Erythroblast (primary cell): ENCODE measurements around the gene PLSCR4.

Experiments
- GATA1 ChIP-seq: IDR thresholded peaks from 2 replicates; pipeline ENCODE4 v1.6.1; 2011; ENCODE audit warnings: low read depth, mild to moderate bottlenecking, control low read depth, low read length, moderate library complexity
- POLR2A ChIP-seq: IDR thresholded peaks from 2 replicates; pipeline ENCODE4 v1.6.1; 2011; ENCODE audit warnings: mild to moderate bottlenecking, low read length

DNA sequence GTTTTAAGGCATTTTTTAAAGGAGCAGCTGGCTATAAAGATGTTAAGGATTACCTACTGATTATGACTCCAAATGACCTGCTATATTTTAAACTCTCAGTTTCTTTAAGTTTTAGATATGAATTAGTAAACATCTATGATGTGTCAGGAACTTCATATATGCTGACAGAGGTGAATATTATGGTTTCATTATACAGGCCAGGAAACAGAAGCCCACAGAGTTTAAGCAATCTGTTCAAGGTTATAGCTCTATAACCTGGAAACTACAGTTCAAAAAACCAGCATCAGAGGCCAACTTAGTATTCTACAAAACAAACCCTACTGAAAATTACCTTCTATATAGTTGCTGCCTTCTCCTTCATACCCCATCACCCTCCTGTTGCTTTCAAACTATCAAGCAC, 17.4 kb downstream of the PLSCR4 start:
- no peak for TF ChIP-seq POLR2A
- TF ChIP-seq GATA1, result no peak
